B cell (primary cell): ENCODE data around the gene BIRC2. TPM values are rescaled to one million over a fixed set of nuclear protein-coding genes. Genes with fewer than 3 reads are reported as not detected.

Source experiments
- ATAC-seq: fragments of 200-7000 bp; cut with Tn5 transposase; one replicate; pipeline ENCODE4 v1.10.0; 2021; ENCODE audit warnings: low read depth, mild to moderate bottlenecking, moderate number of reproducible peaks, moderate library complexity
- CTCF ChIA-PET: fragments of 350-600 bp; sonication (Branson Sonifier 250); formaldehyde crosslinking; loops from one replicate; lab custom pipeline; 2021; ENCODE audit warnings: antibody characterized with exemption, inconsistent platforms; lab: Charles Lee
- POLR2A ChIA-PET: fragments of 350-600 bp; sonication (Branson Sonifier 250); formaldehyde crosslinking; loops from one replicate; lab custom pipeline; 2021; ENCODE audit warnings: antibody characterized with exemption; lab: Charles Lee
- DNase-seq: peaks from one replicate; pipeline ENCODE4 v3.0.0; 2013
- H2AFZ ChIP-seq: 2 replicates; pipeline ENCODE4 v1.6.1; 2012; ENCODE audit warnings: mild to moderate bottlenecking, low read depth, low read length; ENCODE audit not compliant: insufficient read depth, poor library complexity, severe bottlenecking
- H3K27ac ChIP-seq, 2 donors: 1 replicate in 1 of 2; 2 replicates in 1 of 2; pipeline ENCODE4 v1.5.1; 2012 to 2013; ENCODE audit warnings: low read length in 2 of 2, mild to moderate bottlenecking in 2 of 2, moderate library complexity in 1 of 2
- H3K27me3 ChIP-seq, 4 experiments: fragments of 200-600 bp in 1 of 4; sonication (generic) in 1 of 4; replicated peaks in 1 of 4; 1 replicate in 2 of 4; 2 replicates in 2 of 4; pipeline versions ENCODE4 v1.6.1 to v1.7.0; 2013 to 2016; ENCODE audit warnings: low read length in 3 of 4, mild to moderate bottlenecking in 2 of 4, mixed read lengths in 1 of 4, moderate library complexity in 1 of 4; ENCODE audit not compliant: insufficient read depth in 4 of 4, control insufficient read depth in 3 of 4; ENCODE audit errors: control extremely low read depth in 1 of 4
- H3K36me3 ChIP-seq, 2 experiments: replicated peaks in 1 of 2; 1 replicate in 1 of 2; 2 replicates in 1 of 2; pipeline versions ENCODE4 v1.6.1 to v1.7.1; 2013; ENCODE audit warnings: low read length in 1 of 2; ENCODE audit not compliant: insufficient read depth in 2 of 2, control insufficient read depth in 1 of 2; ENCODE audit errors: control extremely low read depth in 1 of 2, extremely low read depth in 1 of 2
- H3K4me1 ChIP-seq, 2 donors: fragments of 200-600 bp in 1 of 2; sonication (generic) in 1 of 2; 1 replicate in 1 of 2; 2 replicates in 1 of 2; pipeline versions ENCODE4 v1.5.1 to v1.6.1; 2013 to 2017; ENCODE audit warnings: low read length in 2 of 2; ENCODE audit not compliant: control insufficient read depth in 2 of 2, insufficient read depth in 2 of 2
- H3K4me2 ChIP-seq: replicated peaks from 2 replicates; pipeline ENCODE3; 2012; ENCODE audit warnings: mild to moderate bottlenecking, low read depth, low read length; ENCODE audit not compliant: poor library complexity, severe bottlenecking
- H3K4me3 ChIP-seq, 5 experiments: fragments of 200-600 bp in 1 of 5; sonication (generic) in 1 of 5; 1 replicate in 3 of 5; 2 replicates in 2 of 5; pipeline versions ENCODE4 v1.5.1 to v1.7.0; 2011 to 2016; ENCODE audit warnings: low read length in 4 of 5, mild to moderate bottlenecking in 4 of 5, low read depth in 2 of 5, control low read depth in 1 of 5, moderate library complexity in 1 of 5; ENCODE audit not compliant: insufficient read depth in 1 of 5; ENCODE audit errors: control extremely low read depth in 1 of 5, extremely low read depth in 1 of 5
- H3K79me2 ChIP-seq: fragments of 200-600 bp; sonication (generic); one replicate; pipeline ENCODE4 v1.6.0; 2016; ENCODE audit warnings: low read length; ENCODE audit not compliant: control insufficient read depth, insufficient read depth
- H3K9ac ChIP-seq: fragments of 200-600 bp; sonication (generic); 2 replicates; pipeline ENCODE4 v1.6.1; 2017; ENCODE audit warnings: mild to moderate bottlenecking, low read length, moderate library complexity
- H3K9me3 ChIP-seq, 3 donors: one replicate each; pipeline versions ENCODE4 v1.6.1 to v1.7.1; 2013; ENCODE audit warnings: low read length in 2 of 3; ENCODE audit not compliant: control insufficient read depth in 2 of 3, insufficient read depth in 1 of 3; ENCODE audit errors: control extremely low read depth in 1 of 3
- H4K20me1 ChIP-seq: 2 replicates; pipeline ENCODE4 v1.6.0; 2012; ENCODE audit warnings: mild to moderate bottlenecking, low read length; ENCODE audit not compliant: insufficient read depth, control insufficient read depth, poor library complexity, severe bottlenecking
- H3K27ac Mint-ChIP-seq: one replicate; pipeline ENCODE4 v1.8.0; 2021; ENCODE audit warnings: mixed read lengths
- H3K27me3 Mint-ChIP-seq: one replicate; pipeline ENCODE4 v1.8.0; 2021; ENCODE audit warnings: mixed read lengths
- H3K4me1 Mint-ChIP-seq: one replicate; pipeline ENCODE4 v1.8.0; 2021; ENCODE audit warnings: mixed read lengths
- H3K4me3 Mint-ChIP-seq: one replicate; pipeline ENCODE4 v1.8.0; 2021; ENCODE audit warnings: mixed read lengths
- H3K9me3 Mint-ChIP-seq: one replicate; pipeline ENCODE4 v1.8.0; 2022; ENCODE audit warnings: mixed read lengths; ENCODE audit not compliant: insufficient read depth
- CTCF ChIP-seq: fragments of 200-600 bp; IDR thresholded peaks from one replicate; pipeline ENCODE4 v1.8.0; 2022; ENCODE audit warnings: antibody characterized with exemption, mild to moderate bottlenecking
- EZH2 ChIP-seq: IDR thresholded peaks from 2 replicates; pipeline ENCODE4 v1.6.1; 2012; ENCODE audit warnings: borderline replicate concordance, low read depth, mild to moderate bottlenecking, moderate library complexity, low read length; ENCODE audit not compliant: insufficient read depth, poor library complexity, severe bottlenecking
- WGBS: methylation state at CpG from one replicate; pipeline ENCODE4 v1.1.5; 2013; ENCODE audit warnings: missing lambda C conversion rate; ENCODE audit not compliant: insufficient coverage; 5-methylcytosine and 5-hydroxymethylcytosine counted together
- intact Hi-C: fragments of 100-400 bp; cut with micrococcal nuclease; formaldehyde crosslinking; loops from one replicate; pipeline ENCODE4 v1.10.0; 2022
- polyA plus RNA-seq: library from polyadenylated mRNA; depleted of rRNA; stranded (reverse); fragments of >200 nt; gene quantifications from 2 replicates; pipeline ENCODE4 v1.2.3, GENCODE V29; 2012
- total RNA-seq, 2 donors: library from RNA; stranded (reverse); fragments of 120-200 nt in 1 of 2; gene quantifications; 1 replicate in 1 of 2; 2 replicates in 1 of 2; pipeline versions ENCODE4 v1.2.3 to v1.2.4, GENCODE V29; 2013 to 2022

The BIRC2 gene
- total and polyA plus RNA-seq, 2 donors (not counting 1 experiment from before 2014, with no cell fraction given), result 20.1 to 51.0 TPM

GRCh38 chr11:102416976-102417375 is 70.0 kb downstream of the BIRC2 start:
- WGBS, result 79% methylated on average over 2 of the region's 2 CpGs
- DNase-seq (no peak), ATAC-seq (no peak)
- H3K36me3 ChIP-seq, result no peaks in the 10 kb centered on the region
- ChIA-PET POLR2A (interaction anchor here (0.5 kb wide), 1 partner anchor 65 kb away, joined by 3 read pairs; no protein-coding TSS in a partner anchor), CTCF (interaction anchor here (1.0 to 1.4 kb wide), 2 partner anchors 11 to 27 kb away, joined by 3 to 7 read pairs; no protein-coding TSS in a partner anchor)
- no peak overlapping the region for H3K9ac ChIP-seq
- intact Hi-C loops, result no loop called here
- H3K9me3 ChIP-seq, result peaks cover 0 to 6% (median 4%) of the 10 kb centered on the region in 3 donors
- H3K4me1 Mint-ChIP-seq, result peaks cover 65% of the 10 kb centered on the region
- peak overlapping the region; percentile 34 for H3K4me2 ChIP-seq
- H3K4me3 ChIP-seq, result no peak overlapping the region
- peaks cover 5% of the 10 kb centered on the region for H3K9me3 Mint-ChIP-seq
- peak overlapping the region; percentile 33 for H3K27ac Mint-ChIP-seq
- H3K4me1 ChIP-seq, result peaks cover 12 to 18% of the 10 kb centered on the region in 2 donors
- no peaks in the 10 kb centered on the region for H3K27me3 Mint-ChIP-seq
- H4K20me1 ChIP-seq, result peaks cover 34% of the 10 kb centered on the region
- H3K27ac ChIP-seq, result peak overlapping the region in 1 of 2 donors; percentile 1
- no peaks in the 10 kb centered on the region for H3K27me3 ChIP-seq
- no peak overlapping the region for H2AFZ ChIP-seq
- H3K4me3 Mint-ChIP-seq, result peak overlapping the region; percentile 56
- H3K79me2 ChIP-seq, result peaks cover 93% of the 10 kb centered on the region
- TF ChIP-seq CTCF (no peak), EZH2 (no peak)

GRCh38 chr11:102419181-102419580 is 72.2 kb downstream of the BIRC2 start:
- Histone ChIP-seq H3K27ac (no peak overlapping the region), H3K9ac (no peak overlapping the region), H4K20me1 (peaks cover 24% of the 10 kb centered on the region), H3K4me2 (no peak overlapping the region), H3K4me1 (peaks cover 15 to 18% of the 10 kb centered on the region in 2 donors), H3K27me3 (no peaks in the 10 kb centered on the region), H3K79me2 (peaks cover 84% of the 10 kb centered on the region), H3K9me3 (peaks cover 0 to 6% (median 4%) of the 10 kb centered on the region in 3 donors), H3K4me3 (no peak overlapping the region), H3K36me3 (peaks cover 0 to 3% of the 10 kb centered on the region in 2 experiments), H2AFZ (no peak overlapping the region)
- POLR2A ChIA-PET, result no interaction called here
- no peak overlapping the region for H3K27ac Mint-ChIP-seq
- intact Hi-C loops, result no loop called here
- no peak overlapping the region for H3K4me3 Mint-ChIP-seq
- no CpG with 5 or more reads among the region's 3 CpGs for WGBS
- DNase-seq, result no peak
- no peak for TF ChIP-seq EZH2
- TF ChIP-seq CTCF, result no peak
- H3K4me1 Mint-ChIP-seq, result peaks cover 70% of the 10 kb centered on the region
- H3K9me3 Mint-ChIP-seq, result peaks cover 5% of the 10 kb centered on the region
- CTCF ChIA-PET, result no interaction called here
- no peaks in the 10 kb centered on the region for H3K27me3 Mint-ChIP-seq
- no peak for ATAC-seq
